ENCODE data around the gene PYGO1. TPM values are rescaled to one million over a fixed set of nuclear protein-coding genes. Genes with fewer than 3 reads are reported as not detected.

PYGO1 gene
- total and polyA plus RNA-seq, 5 donors, result 1.7 to 8.2 (median 7.5) TPM

DNA sequence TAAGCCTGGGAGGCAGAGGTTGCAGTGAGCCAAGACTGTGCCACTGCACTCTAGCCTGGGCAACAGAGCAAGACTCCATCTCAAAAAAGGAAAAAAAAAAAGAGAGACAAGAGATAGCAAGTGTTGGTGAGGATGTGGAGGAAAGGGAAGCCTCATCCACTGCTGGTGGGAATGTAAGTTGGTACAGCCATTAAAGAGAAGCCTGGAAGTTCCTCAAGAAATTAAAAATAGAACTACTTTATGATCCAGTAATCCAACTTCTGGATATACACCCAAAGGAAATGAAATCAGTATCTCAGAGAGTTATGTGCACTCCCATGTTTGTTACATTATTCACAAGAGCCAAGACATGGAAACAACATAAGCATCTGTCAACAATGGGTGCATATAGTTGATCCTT lies 14.9 kb downstream of the PYGO1 start:
- ATAC-seq (no peak), DNase-seq (no peak)
- no peaks in the 10 kb centered on the region for H3K4me1 ChIP-seq (ENCODE audit: control insufficient read depth, insufficient read depth, low read length)
- no peak overlapping the region for H3K4me3 ChIP-seq (ENCODE audit: low read length)
- intact Hi-C loops (cut with DNase I), result no loop called here
- H3K9me3 ChIP-seq (ENCODE audit: control insufficient read depth, low read length), result no peaks in the 10 kb centered on the region
- no peak overlapping the region for H3K27ac ChIP-seq (ENCODE audit: low read length)
- H3K27me3 ChIP-seq (ENCODE audit: control insufficient read depth, insufficient read depth), result no peaks in the 10 kb centered on the region

DNA sequence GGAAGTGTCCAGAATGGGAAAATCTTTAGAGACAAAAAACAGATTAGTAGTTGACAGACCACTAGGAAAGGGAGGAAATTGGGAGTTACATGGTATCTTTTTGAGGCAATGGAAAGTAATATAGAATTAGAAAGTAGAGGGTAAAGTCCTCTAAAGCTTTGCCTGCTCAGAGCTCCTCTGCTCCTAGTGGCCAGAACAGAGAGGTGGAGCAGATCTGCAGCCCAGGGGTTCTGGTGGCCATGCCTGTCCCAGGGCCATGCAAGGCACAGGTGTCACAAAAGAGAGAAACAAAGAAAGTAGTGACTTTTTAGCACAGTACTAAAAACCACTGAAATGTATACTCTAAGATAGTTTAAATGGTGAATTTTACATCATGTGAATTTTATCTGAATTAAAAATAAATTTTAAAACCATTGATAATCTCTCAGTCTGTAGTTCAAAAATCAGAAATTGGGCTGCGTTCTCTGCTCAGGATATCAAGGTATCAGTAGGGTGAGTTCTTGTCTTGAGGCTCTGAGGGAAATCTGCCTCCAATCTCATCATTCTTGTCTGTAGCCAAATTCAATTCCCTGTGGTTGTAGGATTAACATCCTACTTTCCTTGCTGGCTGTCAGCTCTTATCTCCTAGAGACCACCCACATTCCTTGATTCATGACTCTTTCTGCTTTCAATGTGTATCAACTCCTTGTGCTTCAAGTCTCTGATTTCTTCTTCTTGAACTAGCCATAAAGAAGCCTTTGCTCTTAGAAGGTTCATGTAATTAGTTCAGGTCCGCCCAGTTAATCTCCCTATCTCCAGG lies 23.6 kb downstream of the PYGO1 start:
- H3K4me1 ChIP-seq (ENCODE audit: control insufficient read depth, insufficient read depth, low read length), result no peaks in the 10 kb centered on the region
- ATAC-seq, result no peak
- H3K4me3 ChIP-seq (ENCODE audit: low read length), result no peak overlapping the region
- H3K9me3 ChIP-seq (ENCODE audit: control insufficient read depth, low read length), result no peaks in the 10 kb centered on the region
- intact Hi-C loops (cut with DNase I), result no loop called here
- 93% methylated on average over 2 of the region's 2 CpGs for WGBS
- DNase-seq, result no peak
- H3K27me3 ChIP-seq (ENCODE audit: control insufficient read depth, insufficient read depth), result no peaks in the 10 kb centered on the region
- no peak overlapping the region for H3K27ac ChIP-seq (ENCODE audit: low read length)

DNA sequence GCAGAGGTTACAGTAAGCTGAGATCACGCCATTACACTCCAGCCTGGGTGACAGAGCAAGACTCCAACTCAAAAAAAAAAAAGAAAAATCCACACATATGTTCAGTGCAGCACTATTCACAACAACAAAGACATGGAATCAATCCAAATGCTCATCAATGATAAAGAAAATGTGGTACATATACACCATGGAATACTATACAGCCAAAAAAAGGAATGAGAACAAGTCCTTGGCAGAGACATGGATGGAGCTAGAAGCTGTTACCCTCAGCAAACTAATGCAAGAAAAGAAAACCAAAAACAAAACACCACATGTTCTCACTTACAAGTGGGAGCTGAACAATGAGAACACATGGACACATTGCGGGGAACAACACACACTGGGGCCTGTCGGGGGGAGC lies 25.5 kb downstream of the PYGO1 start:
- no peaks in the 10 kb centered on the region for H3K4me1 ChIP-seq (ENCODE audit: control insufficient read depth, insufficient read depth, low read length)
- H3K4me3 ChIP-seq (ENCODE audit: low read length), result no peak overlapping the region
- H3K9me3 ChIP-seq (ENCODE audit: control insufficient read depth, low read length), result no peaks in the 10 kb centered on the region
- intact Hi-C loops (cut with DNase I), result no loop called here
- no peak overlapping the region for H3K27ac ChIP-seq (ENCODE audit: low read length)
- no peaks in the 10 kb centered on the region for H3K27me3 ChIP-seq (ENCODE audit: control insufficient read depth, insufficient read depth)
- ATAC-seq (no peak), DNase-seq (no peak)
- 91% methylated on average over 3 of the region's 3 CpGs for WGBS

DNA sequence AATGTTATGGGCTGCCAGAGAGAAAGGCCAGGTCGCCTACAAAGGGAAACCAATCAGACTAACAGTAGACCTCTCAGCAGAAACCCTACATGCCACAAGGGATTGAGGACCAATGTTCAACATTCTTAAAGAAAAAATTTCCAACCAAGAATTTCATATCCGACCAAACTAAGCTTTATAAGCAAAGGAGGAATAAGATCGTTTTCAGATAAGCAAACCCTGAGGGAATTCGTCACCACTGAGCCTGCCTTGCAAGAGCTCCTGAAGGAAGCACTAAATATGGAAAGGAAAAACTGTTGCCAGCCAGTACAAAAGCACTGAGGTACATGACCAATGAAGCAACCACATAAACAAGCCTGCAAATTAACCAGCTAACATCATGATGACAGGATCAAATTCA lies 33.1 kb downstream of the PYGO1 start:
- intact Hi-C loops (cut with DNase I), result no loop called here
- no peak for ATAC-seq
- 94% methylated on average over 4 of the region's 4 CpGs for WGBS
- Histone ChIP-seq H3K4me3 (ENCODE audit: low read length) (no peak overlapping the region), H3K9me3 (ENCODE audit: control insufficient read depth, low read length) (no peaks in the 10 kb centered on the region), H3K27me3 (ENCODE audit: control insufficient read depth, insufficient read depth) (no peaks in the 10 kb centered on the region), H3K4me1 (ENCODE audit: control insufficient read depth, insufficient read depth, low read length) (no peaks in the 10 kb centered on the region), H3K27ac (ENCODE audit: low read length) (no peak overlapping the region)
- DNase-seq, result no peak

DNA sequence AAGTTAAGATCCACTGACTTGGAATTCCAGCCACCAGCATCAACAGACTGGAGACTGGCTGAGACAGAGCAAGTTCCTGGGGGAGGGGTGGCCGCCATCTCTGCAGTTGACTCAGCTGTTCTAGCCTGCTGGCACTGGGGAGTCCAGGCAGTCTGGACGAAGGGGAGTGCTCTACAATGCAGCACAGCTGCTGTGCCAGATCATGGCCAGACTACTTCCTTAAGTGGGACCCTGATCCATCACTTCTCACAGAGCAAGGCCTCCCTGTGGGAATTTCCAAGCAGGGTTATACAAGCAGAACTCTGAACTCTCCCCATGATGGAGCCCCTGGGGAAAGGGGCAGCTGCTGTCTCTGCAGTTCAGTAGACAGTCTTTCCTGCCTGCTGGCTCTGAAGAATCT lies 35.2 kb downstream of the PYGO1 start:
- peak; percentile 64 to 83 (median 67) for DNase-seq
- intact Hi-C loops (cut with DNase I), result no loop called here
- no peak overlapping the region for H3K27ac ChIP-seq (ENCODE audit: low read length)
- WGBS, result 52% methylated on average over 2 of the region's 2 CpGs
- no peaks in the 10 kb centered on the region for H3K4me1 ChIP-seq (ENCODE audit: control insufficient read depth, insufficient read depth, low read length)
- ATAC-seq, result peak; percentile 84 to 85
- H3K27me3 ChIP-seq (ENCODE audit: control insufficient read depth, insufficient read depth), result no peaks in the 10 kb centered on the region
- no peak overlapping the region for H3K4me3 ChIP-seq (ENCODE audit: low read length)
- no peaks in the 10 kb centered on the region for H3K9me3 ChIP-seq (ENCODE audit: control insufficient read depth, low read length)

DNA sequence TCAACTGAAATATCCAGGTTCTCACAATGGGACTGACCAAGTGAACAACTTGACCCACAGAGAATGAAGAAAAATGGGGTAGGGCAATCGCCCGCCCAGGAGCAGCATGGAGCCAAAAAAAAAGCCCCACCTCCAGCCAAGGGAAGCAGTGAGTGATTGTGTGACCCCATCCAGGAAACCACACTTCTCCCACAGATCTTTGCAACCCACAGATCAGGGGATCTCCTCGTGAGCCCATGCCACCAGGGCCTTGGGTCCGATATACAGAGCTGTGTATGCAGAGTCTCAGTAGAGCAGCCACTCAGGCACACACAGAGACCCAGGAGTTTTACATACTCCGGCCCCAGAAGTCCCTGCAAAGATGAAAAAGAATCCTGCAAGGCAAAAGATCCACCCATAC lies 35.7 kb downstream of the PYGO1 start:
- intact Hi-C loops (cut with DNase I), result no loop called here
- DNase-seq (no peak), ATAC-seq (no peak)
- 82% methylated on average over 5 of the region's 5 CpGs for WGBS
- Histone ChIP-seq H3K4me3 (ENCODE audit: low read length) (no peak overlapping the region), H3K4me1 (ENCODE audit: control insufficient read depth, insufficient read depth, low read length) (no peaks in the 10 kb centered on the region), H3K27ac (ENCODE audit: low read length) (no peak overlapping the region), H3K27me3 (ENCODE audit: control insufficient read depth, insufficient read depth) (no peaks in the 10 kb centered on the region), H3K9me3 (ENCODE audit: control insufficient read depth, low read length) (no peaks in the 10 kb centered on the region)

DNA sequence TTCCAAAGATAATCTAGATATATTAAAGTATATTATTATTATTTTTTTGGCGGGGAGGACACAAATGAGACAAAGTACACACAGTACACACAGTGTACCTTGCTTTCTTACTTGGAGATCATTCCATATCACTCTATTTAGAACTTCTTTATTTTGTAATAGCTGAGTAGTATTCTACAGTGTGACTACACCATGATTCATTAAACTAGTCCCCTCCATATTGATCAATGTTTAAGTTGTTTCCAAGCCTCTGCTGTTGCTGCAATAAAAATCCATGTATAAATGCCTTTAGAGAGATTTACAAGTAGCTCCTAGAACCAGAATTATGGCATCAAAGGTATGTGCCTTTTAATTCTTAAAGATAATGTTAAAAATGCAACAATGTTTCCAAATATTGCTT lies 38.8 kb downstream of the PYGO1 start:
- WGBS, result 99% methylated on average over 1 of the region's 1 CpG
- H3K4me3 ChIP-seq (ENCODE audit: low read length), result no peak overlapping the region
- H3K9me3 ChIP-seq (ENCODE audit: control insufficient read depth, low read length), result no peaks in the 10 kb centered on the region
- DNase-seq (no peak), ATAC-seq (no peak)
- intact Hi-C loops (cut with DNase I), result no loop called here
- H3K27me3 ChIP-seq (ENCODE audit: control insufficient read depth, insufficient read depth), result no peaks in the 10 kb centered on the region
- no peak overlapping the region for H3K27ac ChIP-seq (ENCODE audit: low read length)
- no peaks in the 10 kb centered on the region for H3K4me1 ChIP-seq (ENCODE audit: control insufficient read depth, insufficient read depth, low read length)

DNA sequence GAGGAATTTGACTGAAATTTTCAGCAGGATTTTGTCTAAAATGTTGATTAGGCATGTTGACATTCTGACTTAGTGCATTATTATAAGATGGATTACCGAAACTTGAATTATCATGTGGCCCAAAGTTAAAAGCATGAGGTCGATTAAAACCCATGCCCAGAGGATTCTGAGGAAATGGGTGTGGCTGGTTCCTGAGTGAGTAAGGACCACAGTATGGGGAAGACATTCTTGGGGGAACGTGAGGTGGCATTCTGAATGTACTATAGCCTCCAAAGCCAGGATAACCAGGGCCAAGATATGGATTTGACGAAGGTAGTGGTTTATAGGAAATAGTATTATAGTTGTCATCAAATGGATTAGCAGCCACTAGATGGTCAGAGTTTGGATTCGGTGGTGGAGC lies 41.4 kb downstream of the PYGO1 start:
- ATAC-seq, result no peak
- DNase-seq, result no peak
- 69% methylated on average over 5 of the region's 5 CpGs for WGBS

DNA sequence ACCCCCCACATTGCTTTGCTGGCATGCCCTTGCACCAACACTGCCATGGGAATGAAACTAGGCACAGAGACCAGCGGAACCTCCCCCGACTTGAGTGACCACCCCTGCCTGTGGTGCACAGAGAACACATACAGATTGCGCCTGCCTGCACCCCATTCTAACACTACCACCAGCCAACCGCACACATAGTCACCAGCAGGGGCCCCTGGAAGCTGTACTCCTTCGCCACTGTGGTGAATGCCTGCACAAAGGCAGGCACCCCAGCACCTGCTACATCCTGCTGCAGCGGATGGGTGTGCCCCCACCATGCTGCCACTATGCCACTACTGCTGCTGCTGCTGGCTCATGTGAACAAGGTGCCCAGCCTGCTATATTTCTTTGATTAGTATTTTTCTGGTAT lies 52.7 kb downstream of the PYGO1 start:
- 79% methylated on average over 6 of the region's 6 CpGs for WGBS
- H3K27ac ChIP-seq (ENCODE audit: low read length), result no peak overlapping the region
- DNase-seq, result no peak
- H3K9me3 ChIP-seq (ENCODE audit: control insufficient read depth, low read length), result no peaks in the 10 kb centered on the region
- intact Hi-C loops (cut with DNase I), result no loop called here
- H3K27me3 ChIP-seq (ENCODE audit: control insufficient read depth, insufficient read depth), result no peaks in the 10 kb centered on the region
- no peak overlapping the region for H3K4me3 ChIP-seq (ENCODE audit: low read length)
- H3K4me1 ChIP-seq (ENCODE audit: control insufficient read depth, insufficient read depth, low read length), result no peaks in the 10 kb centered on the region
- ATAC-seq, result no peak

More for the DNA sequence above, 41.4 kb downstream of the PYGO1 start:
- Histone ChIP-seq H3K9me3 (ENCODE audit: control insufficient read depth, low read length) (no peaks in the 10 kb centered on the region), H3K4me1 (ENCODE audit: control insufficient read depth, insufficient read depth, low read length) (no peaks in the 10 kb centered on the region), H3K27ac (ENCODE audit: low read length) (no peak overlapping the region), H3K27me3 (ENCODE audit: control insufficient read depth, insufficient read depth) (no peaks in the 10 kb centered on the region), H3K4me3 (ENCODE audit: low read length) (no peak overlapping the region)
- intact Hi-C loops (cut with DNase I), result no loop called here

DNA sequence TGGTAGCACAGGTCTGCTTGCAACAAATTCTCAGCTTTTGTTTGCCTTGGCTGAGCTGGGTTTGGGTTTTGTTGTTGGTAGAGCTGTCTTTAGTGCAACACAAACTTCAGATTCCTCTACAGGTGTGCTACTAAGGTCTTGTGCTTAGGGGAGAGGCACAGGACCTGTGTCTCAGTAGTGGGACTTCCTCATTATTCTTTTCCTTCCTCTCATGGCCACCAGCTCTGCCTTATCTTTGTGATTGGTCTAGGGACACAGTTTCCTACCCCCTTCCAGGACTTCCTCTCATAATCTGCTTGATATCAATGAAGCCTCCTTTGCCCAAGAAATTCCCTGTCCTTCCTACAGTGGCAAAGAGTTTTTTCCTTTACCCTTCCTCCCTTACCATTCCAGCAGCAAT lies 55.2 kb downstream of the PYGO1 start:
- Histone ChIP-seq H3K4me1 (ENCODE audit: control insufficient read depth, insufficient read depth, low read length) (no peaks in the 10 kb centered on the region), H3K27ac (ENCODE audit: low read length) (no peak overlapping the region), H3K27me3 (ENCODE audit: control insufficient read depth, insufficient read depth) (no peaks in the 10 kb centered on the region), H3K4me3 (ENCODE audit: low read length) (no peak overlapping the region), H3K9me3 (ENCODE audit: control insufficient read depth, low read length) (no peaks in the 10 kb centered on the region)
- intact Hi-C loops (cut with DNase I), result no loop called here
- ATAC-seq (no peak), DNase-seq (no peak)

DNA sequence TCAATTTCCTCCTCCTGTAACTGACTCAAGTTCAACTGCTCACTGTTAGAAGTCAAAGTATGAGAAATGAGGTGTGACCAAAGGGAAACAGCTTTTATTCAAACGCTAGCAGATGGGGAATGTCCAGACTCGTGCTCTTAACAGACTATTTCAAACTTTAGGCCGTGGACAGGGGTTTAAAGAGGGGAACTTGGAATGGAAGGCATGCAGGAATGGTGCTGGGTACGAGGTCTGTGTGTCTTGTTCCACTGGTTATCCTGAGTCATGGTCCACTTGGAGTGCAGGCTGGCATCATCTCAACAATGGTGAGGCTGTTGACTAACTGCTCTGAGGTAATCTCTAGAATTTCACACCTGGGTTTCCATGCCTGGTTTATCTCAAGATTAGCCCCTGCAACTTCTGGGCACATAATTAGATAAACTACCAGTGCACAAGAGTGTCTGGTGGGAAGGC lies 57.3 kb downstream of the PYGO1 start:
- intact Hi-C loops (cut with DNase I), result no loop called here
- WGBS, result 26% methylated on average over 4 of the region's 4 CpGs
- DNase-seq (no peak), ATAC-seq (no peak)
- H3K9me3 ChIP-seq (ENCODE audit: control insufficient read depth, low read length), result no peaks in the 10 kb centered on the region
- H3K4me1 ChIP-seq (ENCODE audit: control insufficient read depth, insufficient read depth, low read length), result no peaks in the 10 kb centered on the region
- H3K27ac ChIP-seq (ENCODE audit: low read length), result no peak overlapping the region
- no peaks in the 10 kb centered on the region for H3K27me3 ChIP-seq (ENCODE audit: control insufficient read depth, insufficient read depth)
- H3K4me3 ChIP-seq (ENCODE audit: low read length), result no peak overlapping the region

DNA sequence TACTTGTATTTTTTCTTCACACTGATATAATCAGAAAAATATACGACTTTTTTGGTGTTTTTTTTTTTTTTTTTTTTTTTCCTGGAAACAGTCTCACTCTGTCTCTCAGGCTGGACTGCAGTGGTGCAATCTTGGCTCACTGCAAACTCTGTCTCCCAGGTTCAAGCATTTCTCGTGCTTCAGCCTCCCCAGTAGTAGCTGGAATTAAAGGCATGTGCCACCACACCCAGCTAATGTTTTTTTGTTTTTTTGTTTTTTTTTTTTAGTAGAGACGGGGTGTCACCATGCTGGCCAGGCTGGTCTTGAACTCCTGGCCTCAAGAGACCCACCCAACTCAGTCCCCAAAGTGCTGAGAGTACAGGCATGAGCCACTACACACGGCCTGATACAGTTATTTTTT lies 59.3 kb downstream of the PYGO1 start:
- no peaks in the 10 kb centered on the region for H3K9me3 ChIP-seq (ENCODE audit: control insufficient read depth, low read length)
- H3K4me1 ChIP-seq (ENCODE audit: control insufficient read depth, insufficient read depth, low read length), result no peaks in the 10 kb centered on the region
- WGBS, result 55% methylated on average over 4 of the region's 4 CpGs
- H3K27me3 ChIP-seq (ENCODE audit: control insufficient read depth, insufficient read depth), result no peaks in the 10 kb centered on the region
- DNase-seq (no peak), ATAC-seq (no peak)
- no peak overlapping the region for H3K4me3 ChIP-seq (ENCODE audit: low read length)
- intact Hi-C loops (cut with DNase I), result loop anchor here in 2 of 4 donors (10.0 kb wide), 1 partner anchor 116 kb away; no protein-coding TSS in a partner anchor
- no peak overlapping the region for H3K27ac ChIP-seq (ENCODE audit: low read length)

All from right cardiac atrium (tissue), 5 donors.